ENCODE results near the gene LTBP2.

LTBP2 gene

DNA sequence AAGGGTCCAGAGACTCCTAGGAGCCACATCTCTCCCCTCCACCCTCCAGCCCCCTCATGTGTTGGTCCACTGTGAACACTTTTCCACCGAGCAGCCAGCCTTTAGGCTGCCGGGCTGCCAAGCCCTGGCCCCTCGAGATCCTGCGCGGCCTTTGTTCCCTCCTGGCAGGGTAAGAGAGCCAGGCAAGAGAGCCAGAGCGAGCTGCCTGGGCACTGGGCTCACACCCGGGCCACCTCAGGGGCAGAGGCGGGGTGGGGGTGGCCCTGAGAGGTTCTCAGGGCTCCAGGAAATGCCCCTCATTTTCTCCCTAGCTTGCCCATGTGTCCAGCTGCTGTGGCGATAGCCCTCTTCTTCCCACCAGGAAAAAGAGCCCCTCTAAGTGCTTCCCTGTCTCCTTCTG lies 44.8 kb downstream of the LTBP2 start:
- Histone ChIP-seq H3K27ac (peak overlapping the region in 20 of 21 experiments; percentile 63 to 95 (median 86)), H3K4me3 (no peak overlapping the region)

DNA sequence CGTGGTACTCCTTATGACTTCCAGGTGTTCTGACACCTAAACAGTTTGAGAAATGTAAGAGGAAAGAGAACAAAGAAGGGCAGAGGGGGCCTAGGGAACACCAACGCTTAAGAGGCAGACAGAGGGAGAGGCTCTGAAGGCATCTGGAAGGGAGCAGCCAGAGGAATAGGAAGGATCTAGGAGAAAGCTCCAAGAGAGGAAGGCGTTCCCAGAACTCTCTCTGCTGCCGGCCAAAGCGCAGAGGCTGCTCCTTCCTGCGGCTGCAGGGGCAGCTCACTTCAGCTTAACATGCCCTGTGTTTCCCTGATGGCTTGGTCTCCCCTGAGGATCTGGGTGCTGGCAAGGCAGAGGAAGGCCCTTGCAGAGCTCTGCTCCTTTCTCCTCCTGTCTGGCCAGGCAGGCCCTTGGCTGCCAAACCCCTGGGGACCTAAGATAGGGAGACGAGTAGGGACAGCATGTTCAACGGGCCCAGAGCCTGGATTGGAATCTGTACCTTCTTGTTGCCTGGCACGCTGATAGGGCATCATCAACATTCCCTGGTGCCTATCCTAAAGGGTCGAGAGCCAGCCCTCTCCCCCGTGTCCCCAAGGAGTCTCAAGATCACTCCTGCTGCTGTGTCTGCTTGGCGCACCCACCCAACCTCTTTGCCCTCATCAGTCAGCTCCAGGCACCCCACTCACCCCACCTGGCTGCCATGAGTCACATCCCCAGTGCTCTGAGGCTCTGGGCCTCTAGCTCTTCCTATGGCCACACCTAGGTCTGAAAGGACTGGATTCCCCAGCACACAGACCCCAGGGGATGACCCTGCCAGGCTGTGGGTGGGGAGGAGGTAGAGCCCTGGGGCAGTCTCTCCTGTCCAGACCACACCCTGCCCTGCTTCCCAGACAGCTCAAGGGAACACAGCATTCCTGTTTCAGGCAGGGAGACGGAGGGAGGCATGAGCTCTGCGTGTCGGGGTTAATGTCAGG lies 45.6 kb downstream of the LTBP2 start:
- Histone ChIP-seq H3K4me3 (no peak overlapping the region), H3K27ac (peak overlapping the region in 20 of 21 experiments; percentile 63 to 95 (median 86))

- H3K27ac ChIP-seq: peak overlapping the region in 2 of 21 experiments; percentile 6 to 18
- no peak overlapping the region for H3K4me3 ChIP-seq
Observed at GRCh38 chr14:74563586-74564159, 48.4 kb downstream of the LTBP2 start.

DNA sequence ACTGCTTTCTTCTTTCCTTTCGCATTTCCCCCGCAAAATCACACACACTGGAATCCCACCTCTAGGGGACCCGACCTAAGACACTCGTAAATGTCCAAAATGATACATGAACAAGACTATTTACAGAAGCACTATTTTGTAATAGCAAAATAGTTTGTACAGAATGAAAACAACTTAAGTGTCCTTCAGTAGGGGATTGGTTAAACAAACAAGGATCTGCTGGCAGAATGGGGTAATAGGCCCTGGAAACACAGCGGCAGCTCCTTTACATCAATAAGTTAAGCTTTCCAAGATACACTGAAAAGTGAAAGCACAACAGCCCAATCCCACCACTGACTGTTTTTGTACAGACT lies 48.8 kb downstream of the LTBP2 start:
- Histone ChIP-seq H3K4me3 (no peak overlapping the region), H3K27ac (peak overlapping the region in 2 of 21 experiments; percentile 6 to 18)

GRCh38 chr14:74562515-74563232 lies 49.4 kb downstream of the LTBP2 start:
- H3K27ac ChIP-seq: no peak overlapping the region
- H3K4me3 ChIP-seq: no peak overlapping the region

DNA sequence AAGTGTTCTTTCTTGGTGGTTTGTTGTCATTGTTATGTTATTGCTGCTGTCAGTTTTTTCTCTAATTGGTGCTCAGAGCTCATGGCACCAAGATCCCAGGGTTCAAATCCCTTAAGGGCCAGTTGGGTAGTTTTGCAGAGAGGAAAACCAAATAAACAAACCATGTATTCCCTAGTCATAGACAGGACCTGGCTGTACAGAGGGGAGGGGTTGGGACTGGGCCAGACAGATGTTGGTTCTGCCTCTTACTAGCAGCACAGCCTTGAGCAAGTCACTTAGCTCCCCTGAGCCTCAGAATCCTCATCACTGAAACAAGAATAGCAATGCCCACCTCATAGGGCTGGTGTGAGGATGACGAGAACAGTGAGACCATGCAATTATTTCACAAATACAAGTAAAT lies 53.4 kb downstream of the LTBP2 start:
- Histone ChIP-seq H3K27ac (no peak overlapping the region), H3K4me3 (no peak overlapping the region)

GRCh38 chr14:74557691-74558090 lies 54.3 kb downstream of the LTBP2 start:
- Histone ChIP-seq H3K27ac (no peak overlapping the region), H3K4me3 (no peak overlapping the region)

DNA sequence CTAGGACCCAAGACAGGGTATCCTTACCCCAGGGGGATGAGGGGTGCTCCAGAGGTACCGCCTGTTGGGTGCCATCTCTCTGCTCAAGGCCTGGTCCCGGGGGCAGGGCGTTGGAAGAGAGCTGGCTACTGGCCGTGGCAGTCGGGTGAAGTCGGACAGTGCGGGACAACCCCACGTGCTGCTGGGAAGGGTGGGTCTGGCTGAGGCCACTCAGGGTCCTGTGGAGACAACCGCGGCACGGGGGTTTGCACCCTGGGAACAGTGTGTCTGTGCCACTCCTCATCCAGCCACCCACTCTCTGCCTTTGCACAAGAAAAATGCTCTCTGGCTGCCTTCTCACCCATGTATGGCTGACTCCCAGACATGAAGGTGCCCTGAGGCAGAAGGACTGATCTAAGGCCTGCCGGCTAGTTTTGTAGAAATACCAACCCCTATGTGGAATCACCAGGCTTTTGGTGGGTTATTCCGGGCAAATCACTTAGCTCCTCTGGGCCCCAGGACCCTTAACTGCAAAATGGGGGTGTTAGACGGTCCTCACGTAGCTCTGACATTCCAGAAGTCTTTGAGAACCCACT lies 56.5 kb downstream of the LTBP2 start:
- Histone ChIP-seq H3K4me3 (no peak overlapping the region), H3K27ac (no peak overlapping the region)

DNA sequence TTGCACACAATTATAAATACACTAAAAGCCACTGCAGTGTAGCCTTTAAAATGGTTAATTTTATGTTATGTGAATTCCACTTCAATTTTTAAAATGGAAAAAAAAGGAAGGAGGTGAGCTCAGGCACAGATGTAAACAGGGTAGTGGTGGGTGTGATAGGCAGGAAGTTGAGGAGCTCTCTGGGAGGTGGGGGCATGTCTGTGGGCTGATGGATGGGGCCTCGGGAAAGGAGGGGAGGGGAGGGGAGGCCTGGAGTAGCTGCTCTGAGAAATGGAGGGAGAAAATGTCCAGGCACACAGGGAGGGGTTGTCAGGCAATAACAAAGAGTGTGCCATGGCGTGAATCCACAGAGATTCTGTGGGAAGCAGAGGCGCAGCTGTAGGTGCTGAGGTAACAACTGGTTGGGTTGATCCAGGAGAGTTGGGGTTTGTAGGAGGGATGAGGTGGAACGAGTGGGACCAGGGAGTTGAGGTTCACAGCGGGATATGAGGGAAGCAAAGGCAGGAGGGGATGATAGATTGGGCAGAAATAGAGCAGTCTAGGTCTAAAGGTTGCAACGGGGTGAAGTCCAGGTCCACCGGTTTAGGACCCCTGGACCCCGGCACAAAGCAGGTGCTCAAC lies 57.2 kb downstream of the LTBP2 start:
- Histone ChIP-seq H3K27ac (no peak overlapping the region), H3K4me3 (no peak overlapping the region)

- Histone ChIP-seq H3K27ac (peak overlapping the region in 11 of 21 experiments; percentile 3 to 68 (median 48)), H3K4me3 (no peak overlapping the region)
Observed at GRCh38 chr14:74552623-74553022, 59.4 kb downstream of the LTBP2 start.

GRCh38 chr14:74551431-74552371 lies 60.3 kb downstream of the LTBP2 start:
- peak overlapping the region in 11 of 21 experiments; percentile 3 to 68 (median 48) for H3K27ac ChIP-seq
- H3K4me3 ChIP-seq: no peak overlapping the region

DNA sequence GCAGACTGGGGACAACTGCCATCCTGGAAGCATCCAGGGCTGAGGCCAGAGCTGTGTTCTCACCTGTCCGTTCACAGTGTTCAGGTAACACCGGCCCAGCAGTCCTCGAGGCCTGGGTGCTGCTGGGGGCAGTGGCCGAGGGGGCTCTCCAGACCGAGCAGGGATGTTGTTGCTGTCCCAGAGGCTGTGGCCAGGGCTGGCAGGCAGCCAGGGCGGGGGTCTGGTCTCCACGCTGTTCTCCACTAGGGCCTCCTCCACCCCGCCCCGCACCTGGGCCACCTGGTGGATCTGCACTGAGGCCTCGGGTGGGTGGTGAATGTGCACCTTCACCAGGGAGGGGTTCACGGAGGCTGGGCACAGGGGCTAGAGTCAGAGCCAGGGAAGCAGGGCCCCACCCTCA lies 61.0 kb downstream of the LTBP2 start:
- Histone ChIP-seq H3K4me3 (no peak overlapping the region), H3K27ac (peak overlapping the region in 7 of 21 experiments; percentile 3 to 65 (median 38))

GRCh38 chr14:74550071-74550470 lies 62.0 kb downstream of the LTBP2 start:
- Histone ChIP-seq H3K27ac (peak overlapping the region in 5 of 21 experiments; percentile 21 to 50 (median 34)), H3K4me3 (no peak overlapping the region)

- Histone ChIP-seq H3K27ac (peak overlapping the region in 9 of 21 experiments; percentile 19 to 59 (median 34)), H3K4me3 (no peak overlapping the region)
Observed at GRCh38 chr14:74549588-74549987, 62.4 kb downstream of the LTBP2 start.

DNA sequence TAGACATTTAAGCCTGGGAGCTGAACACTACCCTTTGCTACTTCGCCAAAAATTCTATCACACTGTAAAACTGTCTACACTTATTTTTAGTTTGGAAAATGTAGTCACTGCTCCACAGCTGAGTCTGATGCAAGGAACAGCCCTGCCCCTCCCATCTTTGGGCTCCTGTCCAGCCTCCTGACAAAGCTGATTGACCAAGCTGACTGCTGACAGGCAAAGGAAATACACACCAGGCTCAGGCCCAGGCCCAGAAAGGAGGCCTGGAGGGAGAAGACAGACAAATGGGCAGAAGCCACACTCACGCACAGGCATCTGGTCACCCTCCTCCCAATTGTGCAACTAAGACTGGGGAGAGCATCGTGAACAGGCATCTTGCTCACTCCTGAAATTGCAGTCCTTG lies 63.2 kb downstream of the LTBP2 start:
- Histone ChIP-seq H3K4me3 (no peak overlapping the region), H3K27ac (peak overlapping the region in 2 of 21 experiments; percentile 38 to 59)

- Histone ChIP-seq H3K27ac (no peak overlapping the region), H3K4me3 (no peak overlapping the region)
Observed at GRCh38 chr14:74547331-74547927, 64.6 kb downstream of the LTBP2 start.

DNA sequence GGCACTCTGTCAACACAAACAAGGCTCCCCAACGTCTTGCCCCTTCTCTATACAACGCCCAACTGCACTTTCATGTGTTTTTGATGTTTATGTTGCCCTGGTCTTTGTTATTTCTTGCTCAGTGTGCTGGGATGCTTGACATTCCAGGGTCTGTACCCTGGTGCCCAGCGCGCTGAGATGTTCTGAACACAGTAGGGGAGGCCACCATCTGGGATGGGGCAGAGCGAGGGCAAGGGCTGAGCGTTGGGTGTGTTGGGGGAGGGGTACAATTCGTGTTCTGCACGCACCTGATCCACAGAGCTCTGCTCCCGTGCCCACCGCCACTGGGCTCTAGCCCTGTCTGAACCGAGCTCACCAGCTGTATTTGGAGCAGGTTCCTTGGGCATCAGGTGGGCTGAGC lies 65.6 kb downstream of the LTBP2 start:
- Histone ChIP-seq H3K27ac (no peak overlapping the region), H3K4me3 (no peak overlapping the region)

- Histone ChIP-seq H3K27ac (no peak overlapping the region), H3K4me3 (no peak overlapping the region)
Observed at GRCh38 chr14:74545386-74545785, 66.7 kb downstream of the LTBP2 start.

Measured in skin epidermis (tissue), 12 donors.